ENCODE measurements around the gene RPRD1A.
"Not testable (repeated sequence)": the region's sequence is repeated elsewhere in the genome, so short reads cannot be mapped to it uniquely, and the experiment has no call there.

RPRD1A gene

GRCh38 chr18:36067055-36067957 lies at the start of gene RPRD1A:
Gene RPRD1A (minus strand): TSS chr18:36067559. CDS start chr18:36067404, 155 bp downstream.
- in situ Hi-C loops (cut with MboI; ENCODE audit: low sequenced_read_pairs), result no loop called here

DNA sequence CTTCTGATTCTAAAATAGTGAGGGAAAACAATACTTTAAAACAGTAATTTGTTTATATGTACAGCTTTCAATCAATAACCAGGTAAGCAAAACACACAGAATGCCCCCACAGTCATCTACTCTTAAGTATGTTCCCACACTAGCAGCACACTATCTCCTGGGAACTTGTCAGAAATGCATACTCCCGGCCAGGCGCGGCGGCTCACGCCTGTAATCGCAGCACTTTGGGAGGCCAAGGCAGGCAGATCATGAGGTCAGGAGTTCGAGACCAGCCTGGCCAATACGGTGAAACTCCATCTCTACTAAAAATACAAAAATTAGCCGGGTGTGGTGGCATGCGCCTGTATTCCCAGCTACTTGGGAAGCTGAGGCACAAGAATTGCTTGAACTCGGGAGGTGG lies 49.4 kb upstream of the RPRD1A start:
- in situ Hi-C loops (cut with MboI; ENCODE audit: low sequenced_read_pairs), result not testable (repeated sequence)

GRCh38 chr18:36114738-36115137 lies 47.4 kb upstream of the RPRD1A start:
- in situ Hi-C loops (cut with MboI; ENCODE audit: low sequenced_read_pairs), result no loop called here

- in situ Hi-C loops (cut with MboI; ENCODE audit: low sequenced_read_pairs), result no loop called here
Observed at GRCh38 chr18:36114251-36114650, 46.9 kb upstream of the RPRD1A start.

- in situ Hi-C loops (cut with MboI; ENCODE audit: low sequenced_read_pairs), result no loop called here
Observed at GRCh38 chr18:36112302-36112701, 44.9 kb upstream of the RPRD1A start.

DNA sequence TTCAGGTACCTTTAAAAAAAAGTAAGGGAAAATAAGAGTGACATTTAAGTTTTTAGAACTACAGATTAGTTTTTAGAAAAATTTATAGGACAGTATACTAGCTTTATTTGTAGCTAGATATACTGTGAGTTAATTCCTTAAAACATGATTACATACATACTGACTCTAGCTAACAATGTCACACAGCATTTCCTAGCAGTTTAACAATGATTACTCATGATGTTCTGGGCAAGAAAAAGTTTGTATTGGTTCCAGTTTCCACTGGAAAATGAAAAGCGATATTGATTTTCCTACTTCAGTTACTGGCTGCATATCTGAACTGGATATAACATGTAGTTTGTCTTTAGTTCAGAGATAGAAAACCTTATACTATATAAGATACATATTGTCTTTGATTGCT lies 42.4 kb upstream of the RPRD1A start:
- in situ Hi-C loops (cut with MboI; ENCODE audit: low sequenced_read_pairs), result no loop called here

- in situ Hi-C loops (cut with MboI; ENCODE audit: low sequenced_read_pairs), result no loop called here
Observed at GRCh38 chr18:36108601-36109000, 41.2 kb upstream of the RPRD1A start.

GRCh38 chr18:36108196-36108595 lies 40.8 kb upstream of the RPRD1A start:
- in situ Hi-C loops (cut with MboI; ENCODE audit: low sequenced_read_pairs), result no loop called here

DNA sequence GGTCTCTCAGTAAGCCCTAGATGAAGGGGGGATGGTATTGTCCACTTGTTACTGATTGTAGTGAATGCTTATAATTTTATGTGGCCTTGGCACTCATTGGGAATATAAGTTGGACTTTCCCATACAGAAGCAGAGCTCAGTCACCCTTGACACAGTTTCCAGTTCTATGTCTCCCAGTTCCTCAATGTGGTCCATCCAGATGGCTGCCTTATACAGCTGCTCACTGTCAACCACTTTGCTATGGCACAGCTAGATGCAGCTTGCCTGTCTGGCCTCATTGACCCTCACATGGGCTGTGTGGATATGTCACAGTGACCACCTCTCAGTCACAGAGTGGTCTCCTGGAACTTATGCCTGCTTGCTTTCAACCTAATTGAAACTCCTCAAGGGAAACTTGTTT lies 40.1 kb upstream of the RPRD1A start:
- in situ Hi-C loops (cut with MboI; ENCODE audit: low sequenced_read_pairs), result no loop called here

DNA sequence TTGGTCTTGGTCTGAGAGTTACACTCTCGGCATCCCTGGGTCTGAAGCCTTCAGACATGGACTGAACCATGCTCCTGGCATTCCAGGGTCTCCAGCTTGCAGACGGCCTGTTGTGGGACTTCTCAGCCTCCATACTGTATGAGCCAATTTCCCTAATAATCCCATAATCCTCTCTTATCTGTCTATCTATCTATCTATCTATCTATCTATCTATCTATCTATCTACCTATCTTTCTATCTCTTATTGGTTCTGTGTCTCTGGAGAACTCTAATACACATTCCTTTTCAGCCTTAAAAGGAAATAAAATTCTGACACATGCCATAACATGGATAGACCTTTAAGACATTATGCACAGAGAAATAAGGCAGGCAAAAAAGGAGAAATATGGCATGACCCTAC lies 37.4 kb upstream of the RPRD1A start:
- in situ Hi-C loops (cut with MboI; ENCODE audit: low sequenced_read_pairs), result no loop called here

DNA sequence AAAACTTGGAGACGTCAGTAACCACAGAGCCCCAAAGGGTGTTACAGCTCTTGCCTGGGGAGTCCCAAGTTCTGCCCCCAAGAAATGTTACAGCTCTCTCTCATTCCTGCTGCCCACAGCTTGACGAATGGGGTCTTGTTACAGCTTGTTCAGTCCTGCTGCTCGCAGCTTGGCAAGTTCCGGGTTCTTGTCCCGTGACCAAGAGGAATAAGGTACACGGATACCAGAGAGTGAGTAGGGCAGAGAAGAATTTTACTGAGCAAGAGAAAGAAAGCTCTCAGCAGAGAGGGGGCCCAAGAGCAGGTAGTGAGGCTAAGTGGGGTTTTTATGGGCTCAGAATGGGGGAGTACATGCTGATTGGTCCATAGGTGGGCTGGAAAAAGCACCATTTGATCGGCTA lies 34.6 kb upstream of the RPRD1A start:
- in situ Hi-C loops (cut with MboI; ENCODE audit: low sequenced_read_pairs), result no loop called here

DNA sequence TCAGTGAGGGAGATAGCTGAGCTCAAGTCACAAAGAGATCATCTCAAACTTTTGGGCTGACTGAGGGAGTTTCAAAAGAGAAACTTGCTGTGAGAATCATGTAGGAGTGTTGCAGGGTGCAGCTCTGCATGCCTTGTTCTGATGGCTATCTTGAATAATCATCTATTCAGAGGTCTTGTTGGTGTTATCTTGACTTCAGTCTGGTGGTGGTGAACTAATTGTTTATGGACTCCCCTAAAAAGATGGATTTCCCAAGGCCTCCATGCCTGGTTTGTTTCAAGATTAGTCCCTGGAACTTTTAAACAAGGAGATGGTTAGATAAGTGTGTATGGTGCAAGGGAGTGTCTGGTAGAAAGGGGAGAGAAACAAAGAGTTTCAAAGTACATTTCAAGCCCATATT lies 32.0 kb upstream of the RPRD1A start:
- in situ Hi-C loops (cut with MboI; ENCODE audit: low sequenced_read_pairs), result no loop called here

GRCh38 chr18:36096955-36097354 lies 29.6 kb upstream of the RPRD1A start:
- in situ Hi-C loops (cut with MboI; ENCODE audit: low sequenced_read_pairs), result no loop called here

GRCh38 chr18:36095936-36096519 lies 28.7 kb upstream of the RPRD1A start:
- in situ Hi-C loops (cut with MboI; ENCODE audit: low sequenced_read_pairs), result no loop called here

GRCh38 chr18:36094431-36094830 lies 27.1 kb upstream of the RPRD1A start:
- in situ Hi-C loops (cut with MboI; ENCODE audit: low sequenced_read_pairs), result no loop called here

GRCh38 chr18:36092116-36092515 lies 24.8 kb upstream of the RPRD1A start:
- in situ Hi-C loops (cut with MboI; ENCODE audit: low sequenced_read_pairs), result not testable (repeated sequence)

- in situ Hi-C loops (cut with MboI; ENCODE audit: low sequenced_read_pairs), result no loop called here
Observed at GRCh38 chr18:36089001-36089400, 21.6 kb upstream of the RPRD1A start.

DNA sequence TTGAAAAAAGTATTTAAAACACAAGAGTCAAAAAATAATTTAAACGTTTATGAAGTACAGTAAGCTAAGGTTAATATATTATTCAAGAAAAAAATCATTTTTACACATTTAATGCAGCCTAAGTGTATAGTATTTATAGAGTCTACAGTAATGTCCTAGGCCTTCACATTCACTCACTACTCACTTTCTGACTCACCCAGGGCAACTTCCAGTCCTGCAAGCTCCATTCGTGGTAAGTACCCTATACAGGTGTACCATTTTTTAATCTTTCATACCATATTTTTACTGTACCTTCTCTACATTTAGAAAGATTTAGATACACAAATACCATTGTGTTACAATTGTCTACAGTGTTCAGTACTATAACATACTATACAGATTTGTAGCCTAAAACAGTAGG lies 20.9 kb upstream of the RPRD1A start:
- in situ Hi-C loops (cut with MboI; ENCODE audit: low sequenced_read_pairs), result no loop called here

GRCh38 chr18:36086186-36086585 lies 18.8 kb upstream of the RPRD1A start:
- in situ Hi-C loops (cut with MboI; ENCODE audit: low sequenced_read_pairs), result no loop called here

DNA sequence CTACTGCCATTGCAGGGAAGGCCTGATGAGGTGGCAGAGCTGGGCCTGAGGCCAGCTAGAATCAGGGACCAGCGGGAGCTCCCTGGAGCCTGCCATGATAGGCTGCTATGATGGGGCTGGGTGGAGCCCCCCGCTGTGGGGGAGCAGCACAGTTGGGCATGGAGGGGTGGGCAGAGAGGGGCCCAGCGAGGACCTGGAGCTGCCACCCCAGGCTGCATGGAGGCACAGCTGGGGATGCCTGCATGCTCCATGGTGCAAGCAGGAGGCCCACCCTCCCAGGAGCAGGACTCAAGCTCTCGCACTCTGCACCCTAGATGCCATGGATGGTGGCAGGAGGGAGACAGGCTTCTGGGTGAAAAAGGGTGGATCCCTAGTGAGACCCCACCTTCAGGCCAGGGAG lies 17.8 kb upstream of the RPRD1A start:
- in situ Hi-C loops (cut with MboI; ENCODE audit: low sequenced_read_pairs), result no loop called here

DNA sequence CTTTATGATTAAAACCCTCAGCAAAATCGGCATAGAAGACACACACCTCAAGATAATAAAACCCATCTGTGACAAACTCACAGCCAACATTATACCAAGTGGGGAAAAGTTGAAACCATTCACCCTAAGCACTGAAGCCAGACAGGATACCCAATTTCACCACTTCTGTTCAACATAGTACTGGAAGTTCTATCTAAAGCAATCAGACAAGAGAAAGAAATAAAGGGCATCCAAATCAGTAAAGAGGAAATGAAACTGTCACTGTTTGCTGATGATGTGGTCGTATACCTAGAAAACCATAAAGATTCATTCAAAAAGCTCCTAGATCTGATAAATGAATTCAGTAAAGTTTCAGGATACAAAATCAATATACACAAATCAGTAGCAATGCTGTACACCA lies 16.4 kb upstream of the RPRD1A start:
- in situ Hi-C loops (cut with MboI; ENCODE audit: low sequenced_read_pairs), result no loop called here

GRCh38 chr18:36081118-36081517 lies 13.8 kb upstream of the RPRD1A start:
- in situ Hi-C loops (cut with MboI; ENCODE audit: low sequenced_read_pairs), result not testable (repeated sequence)

Measured in HL-60/S4 treated with retinoic acid at 250 ng/mL for 4 days and 3 days (cell line).